ENCODE measurements around the gene EIF1AD.
"Not testable (repeated sequence)": the region's sequence is repeated elsewhere in the genome, so short reads cannot be mapped to it uniquely, and the experiment has no call there.

The EIF1AD gene, protein sequence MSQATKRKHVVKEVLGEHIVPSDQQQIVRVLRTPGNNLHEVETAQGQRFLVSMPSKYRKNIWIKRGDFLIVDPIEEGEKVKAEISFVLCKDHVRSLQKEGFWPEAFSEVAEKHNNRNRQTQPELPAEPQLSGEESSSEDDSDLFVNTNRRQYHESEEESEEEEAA

DNA sequence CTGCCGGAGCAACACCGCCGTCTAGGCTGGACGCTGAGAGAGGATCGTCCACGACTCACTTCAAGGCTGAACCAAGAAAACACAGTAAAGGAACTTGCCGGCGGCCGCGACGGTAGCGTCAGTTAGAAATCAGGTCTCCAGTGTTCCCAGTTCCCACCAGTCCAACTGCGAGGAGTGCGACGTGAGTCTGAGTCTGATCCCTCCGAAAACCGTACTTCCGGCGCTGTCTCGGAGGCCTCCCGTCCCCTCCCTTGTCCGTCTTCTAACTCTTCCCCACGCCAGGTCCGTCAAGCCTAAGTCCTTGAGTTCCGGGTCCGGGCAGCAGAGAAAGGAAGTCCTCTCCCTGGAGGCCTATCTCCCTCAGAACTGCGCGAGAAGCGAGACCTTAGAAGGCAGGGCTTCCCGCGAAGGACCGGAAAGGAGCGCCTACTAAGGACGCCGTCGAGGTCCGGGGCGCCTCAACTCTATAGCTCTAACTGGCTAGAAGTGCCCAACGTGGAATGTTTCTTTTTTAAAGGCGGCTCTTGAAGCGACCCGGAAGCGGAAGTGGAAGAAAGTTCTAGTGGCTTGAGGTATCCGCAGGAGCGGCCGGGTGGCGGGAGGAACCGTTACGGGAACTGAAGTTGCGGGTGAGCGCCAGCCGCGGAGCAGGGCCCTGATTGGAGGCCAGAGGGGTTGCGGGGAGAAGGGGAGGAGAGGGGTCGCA lies at the start of gene EIF1AD, which contains the start of gene BANF1:
Gene EIF1AD, minus strand, starts transcription at position 216 of the 706 bp plus-strand sequence. CDS start 1,768 bp downstream, outside the sequence.
Gene BANF1, plus strand, starts transcription at position 562 of the 706 bp plus-strand sequence. CDS start 748 bp downstream, outside the sequence.
- peak; percentile 97 for DNase-seq

DNA sequence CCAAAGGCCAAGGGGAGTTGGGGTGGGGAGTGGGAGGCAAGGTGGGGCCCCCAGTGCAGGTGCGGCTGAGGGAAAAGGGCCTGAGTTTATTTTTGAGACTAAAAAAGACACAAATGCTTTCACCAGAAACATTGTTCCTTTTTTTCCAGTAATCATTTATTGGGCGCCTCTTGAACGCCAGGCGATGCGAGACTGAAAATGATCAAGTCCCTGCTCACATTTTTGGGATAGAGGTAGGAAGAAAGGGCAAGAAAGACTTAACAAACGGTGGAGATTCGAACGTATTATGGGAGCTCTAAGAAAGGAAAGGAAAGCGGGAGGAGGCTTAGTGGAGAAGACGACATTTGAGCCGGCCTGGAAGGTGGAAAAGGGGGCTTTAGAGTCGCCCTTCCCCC lies 49.4 kb upstream of the EIF1AD start:
- peak; percentile 6 for DNase-seq

DNA sequence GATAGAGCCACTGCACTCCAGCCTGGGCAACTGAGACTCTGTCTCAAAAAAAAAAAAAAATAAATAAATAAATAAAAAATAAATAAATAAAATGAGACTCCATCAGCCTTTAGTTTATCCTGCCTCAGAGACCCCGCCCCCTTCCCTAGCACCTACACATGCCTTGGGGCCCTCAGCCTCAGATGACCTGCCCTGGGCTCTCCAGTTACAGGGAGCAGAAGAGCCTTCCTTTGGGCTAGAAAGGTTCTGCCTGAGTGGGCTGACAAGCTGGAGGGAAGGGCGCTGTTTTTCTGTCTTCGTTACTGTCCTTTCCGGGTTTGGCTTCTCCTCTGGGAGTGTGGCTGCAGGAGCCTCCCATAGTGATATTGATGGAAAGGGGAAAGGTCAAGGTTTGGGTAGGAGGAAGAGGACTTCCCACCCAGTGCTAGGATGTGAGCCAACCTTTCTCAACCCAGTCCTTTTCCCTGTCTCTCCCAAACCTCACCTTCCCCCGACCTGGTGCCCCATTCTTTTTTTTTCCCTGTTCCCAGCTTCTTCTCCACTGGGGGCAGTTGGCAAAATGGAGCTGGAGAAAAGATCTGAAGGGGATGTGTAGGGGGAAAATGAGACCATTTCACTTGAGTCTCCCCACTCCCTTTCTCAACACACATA lies 48.7 kb upstream of the EIF1AD start:
- no peak for DNase-seq

DNA sequence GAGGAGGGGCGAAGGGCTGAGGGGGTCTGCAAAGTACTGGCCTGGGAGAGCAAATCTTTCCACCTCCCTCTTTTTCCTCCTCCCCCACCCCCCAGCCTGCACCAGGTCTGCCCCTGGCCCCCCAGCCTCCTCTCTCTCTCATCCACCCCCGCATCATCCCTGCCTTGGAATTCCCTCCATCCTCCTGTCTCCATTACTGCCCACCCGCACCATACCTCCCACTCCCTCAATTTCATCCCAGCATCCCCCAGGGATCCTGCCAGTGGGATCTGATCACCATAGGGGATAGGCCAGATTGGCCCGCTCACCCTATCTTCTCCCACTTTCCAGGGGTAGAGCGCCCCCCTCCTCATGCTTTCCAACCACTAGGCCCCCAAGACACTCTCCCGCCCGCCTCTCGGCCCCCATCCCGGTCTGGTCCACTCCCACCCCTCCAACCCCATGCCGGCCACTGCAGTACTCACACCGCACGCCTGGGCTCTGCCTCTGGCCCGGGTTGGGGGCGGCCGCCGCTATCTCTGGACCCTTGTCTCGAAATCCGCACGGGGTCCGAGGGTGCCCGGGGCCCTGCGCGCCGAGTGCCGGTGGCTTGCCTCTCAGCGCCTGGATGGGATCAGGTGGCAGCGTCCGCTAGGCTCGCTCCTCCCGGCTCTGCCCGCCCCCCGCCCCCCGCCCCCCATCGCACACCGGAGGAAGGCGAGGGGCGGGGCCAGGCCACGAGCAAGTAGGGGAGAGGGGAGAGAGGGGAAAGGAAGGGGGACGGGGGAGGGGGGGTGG lies 46.8 kb upstream of the EIF1AD start, which contains the start of gene GAL3ST3:
Gene GAL3ST3, minus strand, starts transcription at position 615 of the 777 bp plus-strand sequence. CDS start 3,746 bp downstream, outside the sequence.
- no peak for DNase-seq

DNA sequence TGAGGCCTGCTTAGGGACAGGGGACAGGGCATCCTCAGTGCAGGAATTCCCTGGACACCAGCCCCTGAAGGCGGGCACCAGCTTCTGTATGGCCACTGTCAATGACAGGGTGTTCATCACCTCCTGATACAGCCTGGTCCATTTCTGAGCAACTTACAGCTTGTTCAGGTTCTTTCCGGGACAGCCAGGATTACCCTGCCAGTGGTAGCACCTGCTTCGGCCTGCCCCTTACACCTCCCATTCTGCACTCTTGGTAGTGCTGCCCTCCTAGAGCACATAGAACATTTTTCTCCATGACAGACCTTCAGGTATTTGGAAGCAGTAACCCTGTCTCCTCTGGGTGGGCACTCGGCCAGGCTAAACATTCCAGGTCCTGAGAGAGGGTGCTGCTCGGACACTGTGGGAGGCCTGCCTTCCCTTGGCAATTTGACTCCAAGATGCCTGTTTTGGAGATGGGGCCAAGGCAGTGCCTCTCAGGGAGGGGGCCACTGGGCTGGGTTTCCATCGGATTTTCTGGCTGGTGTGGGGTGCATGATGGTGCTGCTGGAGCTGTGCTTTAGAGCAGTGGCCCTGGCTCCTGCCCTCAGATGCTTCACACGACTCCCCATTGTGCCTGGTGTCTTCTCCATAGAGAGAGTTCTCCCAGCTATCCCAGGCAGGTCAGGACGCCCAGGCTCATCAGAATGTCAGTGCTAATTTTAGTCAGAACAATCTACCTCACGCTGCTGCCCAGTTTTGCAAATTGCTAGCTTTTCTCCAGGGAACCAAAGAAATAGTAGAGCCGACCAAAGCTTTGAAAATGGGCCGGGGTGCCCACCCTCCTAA lies 45.8 kb upstream of the EIF1AD start:
- no peak for DNase-seq

DNA sequence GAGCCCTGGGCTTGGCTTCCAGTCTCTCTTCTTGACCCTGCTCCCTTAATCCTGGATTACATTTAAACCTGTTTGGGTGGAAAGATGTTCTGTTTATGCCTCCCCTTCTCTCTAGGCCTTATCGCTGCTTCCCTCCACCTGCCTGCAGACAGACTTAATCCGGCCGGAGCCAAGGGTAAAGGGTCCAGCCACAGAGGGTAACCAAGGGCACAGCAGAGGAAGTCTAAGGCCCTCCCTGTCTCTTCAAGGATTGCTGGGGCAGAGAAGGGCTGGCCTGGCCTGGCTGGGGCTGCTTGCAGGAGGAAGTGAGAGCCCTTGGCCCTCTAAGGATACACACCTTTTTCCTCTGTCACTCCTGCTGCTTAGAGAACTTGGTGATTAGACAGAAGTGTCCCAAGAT lies 44.9 kb upstream of the EIF1AD start:
- DNase-seq = no peak

DNA sequence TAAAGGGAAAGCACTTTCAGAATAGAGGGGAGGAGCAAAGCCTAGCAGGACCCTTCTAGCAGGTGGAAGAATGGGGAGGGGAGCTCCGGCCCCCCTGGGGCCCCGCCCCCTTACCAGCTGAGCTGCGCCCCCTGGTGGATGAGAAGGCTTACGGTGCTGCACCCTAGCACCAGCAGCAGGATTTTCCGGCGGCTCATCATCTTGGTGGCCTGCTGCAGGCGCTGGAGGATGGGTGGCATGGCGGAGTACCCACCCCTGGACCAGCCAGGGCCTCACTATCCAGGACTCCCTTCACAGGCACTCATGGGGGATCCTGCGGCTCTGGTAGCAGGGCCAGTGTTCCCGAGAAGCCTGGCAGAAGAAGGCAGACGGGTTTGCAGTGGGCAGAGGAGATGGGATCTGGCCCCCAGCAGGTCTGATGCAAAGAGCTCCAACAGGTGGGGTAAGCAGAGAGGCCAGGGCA lies 43.3 kb upstream of the EIF1AD start:
- DNase-seq = peak; percentile 88

DNA sequence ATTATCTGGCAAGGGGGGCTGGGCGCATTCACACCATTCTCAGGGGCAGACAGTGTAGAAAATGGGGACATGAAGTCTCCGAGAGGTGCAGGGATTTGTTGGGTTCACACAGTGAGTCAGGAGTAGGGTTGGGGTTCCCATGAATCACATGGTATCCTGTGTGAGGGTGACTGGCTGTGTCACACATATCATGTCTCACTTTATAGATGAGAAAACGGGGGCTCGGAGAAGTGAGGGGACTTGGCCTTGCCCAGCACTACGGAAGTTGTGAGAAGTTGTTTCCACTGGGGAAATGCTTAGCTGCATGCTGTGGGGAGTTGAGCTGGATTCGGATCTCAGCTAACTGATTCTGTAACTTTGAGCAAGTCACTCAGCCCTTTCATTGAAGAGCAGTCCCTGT lies 42.8 kb upstream of the EIF1AD start:
- peak; percentile 40 for DNase-seq

DNA sequence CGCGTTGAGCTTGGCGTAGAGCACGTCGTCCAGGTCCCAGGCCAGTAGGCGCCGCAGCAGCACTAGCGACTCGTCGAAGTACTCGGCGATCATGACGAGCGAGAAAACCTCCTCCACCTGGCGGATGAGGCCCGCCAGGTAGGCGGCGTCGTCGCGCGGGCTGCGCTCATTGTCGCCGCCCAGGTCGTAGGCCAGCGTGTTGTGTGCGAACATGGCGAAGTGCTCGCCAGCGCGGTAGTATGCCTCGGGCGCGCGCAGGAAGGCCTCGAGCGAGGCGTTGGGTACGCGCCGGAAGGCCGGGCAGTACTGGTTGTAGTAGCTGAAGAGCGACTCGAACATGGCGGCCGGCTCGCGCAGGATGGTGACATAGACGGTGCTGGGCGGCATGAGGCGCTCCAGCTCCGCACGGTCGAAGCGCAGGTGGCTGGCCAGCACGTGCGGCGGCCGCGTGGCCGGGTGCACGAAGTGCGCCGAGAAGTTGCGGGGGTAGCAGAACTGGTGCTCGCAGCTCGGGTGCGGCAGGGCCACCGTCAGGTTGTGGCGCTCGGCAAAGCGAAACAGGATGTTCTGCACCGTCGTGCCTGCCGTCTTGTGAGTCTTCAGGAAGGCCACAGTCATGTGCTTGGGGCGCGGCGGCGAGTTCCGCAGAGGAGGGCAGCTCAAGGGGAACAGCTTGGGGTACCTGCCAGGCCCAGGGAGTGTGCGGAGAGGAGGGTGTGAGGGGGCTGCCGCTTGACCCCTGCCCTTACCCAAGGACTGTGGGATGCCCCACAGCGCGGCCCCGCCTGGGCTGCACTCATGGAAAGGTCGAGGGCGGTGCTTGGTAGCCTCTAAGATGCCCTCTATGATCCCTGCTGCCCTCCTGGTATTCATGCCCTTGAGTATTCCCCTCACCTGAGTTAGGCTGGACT lies 41.3 kb upstream of the EIF1AD start:
- no peak for DNase-seq

DNA sequence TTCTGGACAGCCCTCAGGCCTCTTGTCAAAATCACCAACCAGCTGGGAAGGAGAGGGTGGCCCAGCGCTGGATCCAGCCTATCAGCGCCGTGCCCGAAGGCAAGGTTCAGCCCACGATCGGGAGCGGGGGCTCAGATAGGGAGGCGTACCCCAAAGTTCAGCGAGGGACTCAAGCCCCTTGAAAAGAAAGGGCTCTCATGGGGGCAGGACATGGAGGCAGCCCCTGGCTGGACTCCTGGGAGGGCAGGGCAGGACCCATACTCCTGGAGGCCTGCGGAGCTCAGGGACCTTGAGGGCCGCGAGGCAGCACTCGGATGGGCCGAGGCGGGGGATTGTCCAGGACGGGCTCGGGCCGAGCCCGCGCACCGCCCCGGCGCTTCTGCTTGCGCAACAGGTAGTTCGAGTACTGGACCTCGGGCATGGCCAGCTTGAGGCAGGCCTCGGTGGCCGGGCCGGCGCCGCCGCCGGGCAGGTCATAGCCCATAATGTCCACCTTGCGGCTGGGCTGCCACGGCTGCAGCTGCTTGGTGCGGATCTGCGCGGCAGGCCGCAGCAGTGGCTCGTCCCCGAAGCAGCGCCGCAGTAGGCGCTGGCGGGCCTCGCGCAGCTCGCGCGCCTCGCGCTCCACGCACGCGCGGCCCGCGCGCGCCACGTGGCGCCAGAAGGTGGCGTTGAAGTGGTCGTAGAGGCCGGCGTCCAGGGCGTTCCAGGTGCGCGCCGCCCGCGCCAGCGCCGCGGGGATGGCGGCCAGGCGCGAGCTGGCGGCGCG lies 40.5 kb upstream of the EIF1AD start:
- DNase-seq = no peak

DNA sequence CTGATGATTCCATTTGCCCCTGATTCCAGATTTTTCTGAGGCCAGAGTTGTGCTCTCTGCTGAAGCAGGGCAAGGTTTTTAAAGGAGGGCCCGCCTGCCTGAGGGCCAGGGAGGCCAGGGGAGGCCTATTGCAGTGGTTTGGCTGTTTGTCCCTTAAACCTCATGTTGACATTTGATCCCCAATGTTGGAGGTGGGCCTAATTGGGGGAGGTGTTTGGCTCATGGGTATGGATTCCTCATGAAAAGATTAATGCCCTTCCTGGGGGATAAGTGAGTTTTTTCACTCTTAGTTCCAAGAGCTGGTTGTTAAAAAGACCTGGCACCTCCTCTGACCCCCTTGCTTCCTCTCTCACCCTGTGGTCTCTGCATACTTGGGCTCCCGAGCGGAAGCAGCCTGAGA lies 37.8 kb upstream of the EIF1AD start:
- no peak for DNase-seq

DNA sequence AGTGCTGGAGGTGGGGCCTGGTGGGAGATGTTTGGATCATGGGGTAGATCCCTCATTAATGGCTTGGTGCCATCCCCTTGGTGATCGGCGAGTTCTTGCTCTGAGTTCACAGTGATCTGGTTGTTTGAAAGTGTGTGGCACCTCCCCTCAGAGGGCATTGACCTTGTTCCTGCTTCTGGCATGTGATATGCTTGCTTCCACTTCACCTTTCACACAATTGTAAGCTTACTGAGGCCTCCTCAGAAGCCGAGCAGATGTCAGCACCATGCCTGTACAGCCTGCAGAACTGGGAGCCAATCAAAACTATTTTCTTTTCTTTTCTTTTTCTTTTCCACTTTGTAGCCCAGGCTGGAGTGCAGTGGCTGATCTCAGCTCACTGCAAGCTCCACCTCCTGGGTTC lies 35.4 kb upstream of the EIF1AD start:
- DNase-seq = no peak

DNA sequence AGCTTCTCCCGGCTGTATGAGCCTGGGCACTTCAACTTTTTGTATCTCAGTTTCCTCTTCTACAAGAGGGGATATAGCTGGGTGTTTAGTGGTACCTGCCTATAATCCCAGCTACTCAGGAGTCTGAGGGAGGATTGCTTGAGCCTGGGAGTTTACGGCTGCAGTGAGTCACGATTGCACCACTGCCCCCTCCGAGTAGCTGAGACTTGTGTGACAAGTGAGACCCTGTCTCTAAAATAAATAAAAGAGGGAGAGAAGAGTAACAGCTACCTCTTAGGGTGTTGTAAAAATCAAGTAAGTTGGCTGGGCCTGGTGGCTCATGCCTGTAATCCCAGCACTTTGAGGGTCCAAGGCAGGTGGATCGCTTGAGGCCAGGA lies 34.4 kb upstream of the EIF1AD start:
- no peak for DNase-seq

DNA sequence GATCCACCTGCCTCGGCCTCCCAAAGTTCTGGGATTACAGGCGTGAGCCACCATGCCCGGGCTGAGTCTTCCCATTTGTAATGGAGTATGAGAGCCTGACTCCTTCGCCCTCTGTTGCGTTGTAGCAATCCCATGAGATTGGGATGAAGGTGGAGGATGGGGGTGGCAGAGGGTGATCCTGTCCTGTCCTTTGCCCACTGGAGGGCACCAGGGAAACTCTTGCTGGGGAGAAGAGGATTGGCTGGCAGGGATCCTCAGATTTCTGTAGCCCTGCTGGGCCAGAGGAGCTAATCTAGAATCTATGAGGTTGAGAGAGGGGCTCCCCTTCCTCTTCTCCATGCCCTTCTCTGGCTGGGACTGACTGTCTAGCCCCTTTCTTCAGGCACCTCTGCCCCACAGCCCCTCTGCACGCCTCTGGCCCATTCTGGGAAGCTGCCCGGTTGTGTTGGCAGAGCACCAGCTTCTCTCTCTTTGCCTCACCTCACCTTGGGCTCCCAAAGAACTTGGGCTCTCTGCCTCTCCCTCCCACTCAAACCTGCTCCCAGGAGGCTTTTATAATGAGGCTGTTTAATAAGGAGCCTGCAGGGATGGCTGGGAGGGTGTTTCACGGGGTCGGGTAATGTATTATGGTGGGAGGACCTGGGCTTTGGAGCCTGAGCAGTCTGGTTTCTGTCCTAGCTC lies 33.8 kb upstream of the EIF1AD start:
- no peak for DNase-seq

DNA sequence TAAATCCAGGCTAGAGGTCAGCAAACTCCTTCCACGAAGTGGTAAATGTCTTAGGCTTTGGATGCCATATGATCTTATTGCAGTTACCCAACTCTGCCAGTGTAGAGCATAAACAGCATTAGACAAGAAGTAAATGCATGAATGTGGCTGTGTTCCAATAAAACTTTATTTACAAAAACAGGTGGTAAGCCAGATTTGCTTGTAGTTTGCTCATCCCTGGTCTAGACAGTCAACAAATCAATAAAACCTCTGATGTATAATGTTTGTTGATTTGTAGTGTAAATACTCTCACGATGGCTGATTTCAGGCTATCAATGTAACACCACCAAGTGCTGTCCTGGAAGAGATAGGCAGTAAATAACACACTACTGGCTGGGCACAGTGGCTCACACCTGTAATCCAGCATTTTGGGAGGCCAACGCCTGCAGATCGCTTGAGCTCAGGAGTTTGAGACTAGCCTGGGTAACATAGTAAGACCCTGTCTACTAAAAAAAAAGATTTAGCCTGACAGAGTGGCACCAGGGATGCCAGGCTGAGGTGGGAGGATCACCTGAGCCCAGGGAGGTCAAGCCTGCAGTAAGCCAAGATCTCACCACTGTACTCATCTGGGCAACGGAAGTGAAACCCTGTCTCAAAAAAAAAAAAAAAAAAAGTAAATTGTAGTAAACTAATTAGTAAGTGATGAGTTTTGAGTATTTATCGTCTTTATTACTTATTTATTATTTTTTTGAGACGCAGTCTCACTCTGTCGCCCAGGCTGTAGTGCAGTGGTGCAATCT lies 31.2 kb upstream of the EIF1AD start:
- DNase-seq = no peak

DNA sequence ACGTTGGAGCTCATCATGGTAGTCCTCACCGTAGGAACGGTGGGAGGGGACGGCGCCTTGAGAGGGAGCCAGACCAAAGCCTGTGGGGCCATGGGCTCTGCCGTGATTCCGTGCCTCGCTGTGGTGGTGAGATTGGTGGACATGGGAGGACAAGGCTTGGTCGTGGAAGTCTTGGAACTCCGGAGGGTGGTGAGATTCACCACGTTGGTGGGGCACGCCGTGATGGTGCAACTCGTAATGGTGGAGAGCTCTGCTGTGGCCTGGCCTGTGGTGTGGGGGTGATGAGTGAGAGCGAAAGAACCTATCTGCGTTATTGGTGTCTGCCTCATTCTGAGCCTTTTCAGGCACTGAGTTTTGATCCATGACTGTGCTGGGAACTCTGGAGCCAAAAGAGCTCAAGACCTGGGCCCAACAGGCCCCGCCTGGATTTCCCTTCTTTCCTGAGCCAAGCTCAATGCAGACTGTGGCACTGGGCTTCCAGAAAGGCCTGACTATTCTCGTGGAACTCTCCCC lies 24.1 kb upstream of the EIF1AD start, which contains the start of gene CATSPER1:
Gene CATSPER1, minus strand, starts transcription at position 463 of the 513 bp plus-strand sequence. Its CDS starts 100 bp downstream, at position 363.
- DNase-seq = no peak

DNA sequence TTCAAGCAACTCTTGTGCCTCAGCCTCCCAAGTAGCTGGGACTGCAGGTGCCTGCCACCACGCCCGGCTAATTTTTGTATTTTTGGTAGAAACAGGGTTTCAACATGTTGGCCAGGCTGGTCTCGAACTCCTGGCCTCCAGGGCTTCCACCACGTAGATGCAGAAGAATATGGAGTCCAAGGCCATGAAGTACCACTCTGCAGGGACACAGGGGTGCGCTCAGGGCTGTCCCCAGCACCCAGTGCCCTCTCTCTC lies 21.2 kb upstream of the EIF1AD start:
- DNase-seq = not testable (repeated sequence)

DNA sequence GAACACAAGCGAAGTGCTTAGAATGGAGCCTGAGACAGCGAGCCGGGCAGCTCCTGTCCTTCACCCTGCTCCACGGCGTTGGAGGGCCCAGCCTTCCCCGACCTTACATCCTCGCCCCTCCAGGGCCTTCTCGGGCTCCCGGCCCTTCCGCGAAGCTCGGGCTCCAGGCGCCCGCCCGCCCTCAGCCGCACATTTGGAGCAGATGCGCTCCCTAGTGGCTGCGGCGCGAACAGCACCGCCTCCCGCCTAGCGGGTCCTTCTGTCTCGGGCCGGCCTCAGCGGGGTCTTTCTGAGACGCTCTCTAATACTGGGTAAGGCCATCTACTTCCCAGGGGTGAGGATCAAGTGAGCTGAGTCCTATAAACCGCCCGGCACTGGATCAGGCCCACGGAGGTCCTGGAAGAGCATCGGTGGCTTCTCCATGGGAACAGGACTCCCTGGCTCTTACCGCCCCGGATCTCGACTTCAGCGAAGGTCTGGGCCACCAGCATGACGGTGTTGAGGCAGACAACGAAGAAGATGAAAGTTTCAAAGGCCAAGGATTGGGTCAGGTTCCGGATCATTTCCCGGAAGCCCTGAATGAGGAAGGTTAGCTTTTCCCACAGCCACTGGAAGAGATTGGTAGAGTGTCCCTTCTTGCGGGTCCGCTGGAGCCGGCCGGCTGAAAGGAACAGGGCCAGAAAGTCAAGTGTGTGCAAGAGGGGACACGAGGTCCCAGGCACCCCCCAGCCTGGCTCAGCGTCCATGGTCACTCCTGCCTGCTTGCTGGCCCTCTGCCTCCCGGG lies 20.6 kb upstream of the EIF1AD start:
- DNase-seq = peak; percentile 76
